Transverse colon (tissue), 4 donors: ENCODE results near the gene BLM.

Source experiments
- EP300 ChIP-seq: sonication (generic); formaldehyde crosslinking; IDR thresholded peaks from one replicate; pipeline ENCODE4 v1.6.1; 2017; ENCODE audit warnings: antibody characterized with exemption, low read depth
- POLR2A ChIP-seq: fragments of 450-650 bp; IDR thresholded peaks from one replicate; pipeline ENCODE4 v1.6.1; 2016; ENCODE audit warnings: antibody characterized with exemption, mild to moderate bottlenecking, moderate library complexity
- POLR2AphosphoS5 ChIP-seq, 3 donors: sonication (generic); formaldehyde crosslinking; IDR thresholded peaks; one replicate each; pipeline ENCODE4 v1.6.1; 2016; ENCODE audit warnings: antibody characterized with exemption in 3 of 3
- TF ChIP-seq, protein P1 (sequence below), 5 experiments: fragments of 200-600 bp in 3 of 5; fragments of 450-650 bp in 2 of 5; sonication (generic) in 3 of 5; IDR thresholded peaks; 1 replicate in 2 of 5; 2 replicates in 3 of 5; pipeline ENCODE4 v1.5.1; 2016 to 2017; ENCODE audit warnings: antibody characterized with exemption in 5 of 5, inconsistent platforms in 3 of 5, mild to moderate bottlenecking in 2 of 5, moderate library complexity in 1 of 5

GRCh38 chr15:90863987-90864386 is 146.8 kb downstream of the BLM start:
- TF ChIP-seq, protein P1, sequence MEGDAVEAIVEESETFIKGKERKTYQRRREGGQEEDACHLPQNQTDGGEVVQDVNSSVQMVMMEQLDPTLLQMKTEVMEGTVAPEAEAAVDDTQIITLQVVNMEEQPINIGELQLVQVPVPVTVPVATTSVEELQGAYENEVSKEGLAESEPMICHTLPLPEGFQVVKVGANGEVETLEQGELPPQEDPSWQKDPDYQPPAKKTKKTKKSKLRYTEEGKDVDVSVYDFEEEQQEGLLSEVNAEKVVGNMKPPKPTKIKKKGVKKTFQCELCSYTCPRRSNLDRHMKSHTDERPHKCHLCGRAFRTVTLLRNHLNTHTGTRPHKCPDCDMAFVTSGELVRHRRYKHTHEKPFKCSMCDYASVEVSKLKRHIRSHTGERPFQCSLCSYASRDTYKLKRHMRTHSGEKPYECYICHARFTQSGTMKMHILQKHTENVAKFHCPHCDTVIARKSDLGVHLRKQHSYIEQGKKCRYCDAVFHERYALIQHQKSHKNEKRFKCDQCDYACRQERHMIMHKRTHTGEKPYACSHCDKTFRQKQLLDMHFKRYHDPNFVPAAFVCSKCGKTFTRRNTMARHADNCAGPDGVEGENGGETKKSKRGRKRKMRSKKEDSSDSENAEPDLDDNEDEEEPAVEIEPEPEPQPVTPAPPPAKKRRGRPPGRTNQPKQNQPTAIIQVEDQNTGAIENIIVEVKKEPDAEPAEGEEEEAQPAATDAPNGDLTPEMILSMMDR (IDR thresholded peaks at IDR 0.05), result no peak
- TF ChIP-seq POLR2A, result no peak
- no peak for TF ChIP-seq POLR2AphosphoS5 (IDR thresholded peaks at IDR 0.05)
- TF ChIP-seq EP300, result no peak
